Hepatocyte (in vitro differentiated cells): ENCODE results near the gene NMU.

Experiments
- CTCF ChIP-seq: fragments of 200-600 bp; sonication (generic); IDR thresholded peaks from 2 replicates; pipeline ENCODE4 v1.5.1; 2016; ENCODE audit warnings: antibody characterized with exemption, mild to moderate bottlenecking; ENCODE audit not compliant: poor library complexity
- EZH2 ChIP-seq: fragments of 200-600 bp; sonication (generic); IDR thresholded peaks from 2 replicates; pipeline ENCODE4 v1.6.1; 2016; ENCODE audit warnings: antibody characterized with exemption, mild to moderate bottlenecking, borderline replicate concordance
- EZH2phosphoT487 ChIP-seq: fragments of 200-600 bp; sonication (generic); IDR thresholded peaks from one replicate; pipeline ENCODE4 v1.6.1; 2018; ENCODE audit warnings: antibody characterized with exemption, mild to moderate bottlenecking, low read depth, moderate library complexity; ENCODE audit not compliant: unreplicated experiment, severe bottlenecking

- no peak for TF ChIP-seq CTCF
- no peak for TF ChIP-seq EZH2
- TF ChIP-seq EZH2phosphoT487, result no peak
Observed at GRCh38 chr4:55560096-55560495, 76.0 kb downstream of the NMU start.
